ENCODE measurements around the gene DDIT4.
"Not testable (repeated sequence)": the region's sequence is repeated elsewhere in the genome, so short reads cannot be mapped to it uniquely, and the experiment has no call there.

Gene DDIT4

DNA sequence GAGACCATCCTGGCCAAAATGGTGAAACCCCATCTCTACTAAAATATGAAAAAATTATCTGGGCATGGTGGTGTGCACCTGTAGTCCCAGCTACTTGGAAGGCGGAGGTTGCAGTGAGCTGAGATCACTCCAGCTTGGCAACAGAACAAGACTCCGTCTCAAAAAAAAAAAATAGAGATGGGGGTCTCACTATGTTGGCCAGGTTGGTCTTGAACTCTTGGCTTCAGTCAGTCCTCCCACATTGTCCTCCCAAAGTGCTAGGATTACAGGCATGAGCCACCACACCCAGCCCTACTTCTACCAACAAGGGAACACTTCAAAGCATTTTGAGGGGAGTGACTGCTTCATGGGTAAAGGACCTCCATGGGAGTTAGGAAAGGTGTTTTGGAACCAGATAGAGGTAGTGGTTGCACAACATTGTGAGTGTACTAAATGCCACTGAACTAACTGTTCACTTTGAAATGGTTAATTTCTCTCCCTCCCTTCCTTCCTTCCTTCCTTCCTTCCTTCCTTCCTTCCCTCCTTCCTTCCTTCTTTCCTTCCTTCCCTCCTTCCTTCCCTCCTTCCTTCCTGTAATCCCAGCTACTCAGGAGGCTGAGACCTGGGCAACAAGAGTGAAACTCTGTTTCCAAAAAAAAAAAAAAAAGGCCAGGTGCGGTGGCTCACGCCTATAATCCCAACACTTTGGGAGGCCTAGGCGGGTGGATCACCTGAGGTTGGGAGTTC lies 5.1 kb upstream of the DDIT4 start:
- DNase-seq: not testable (repeated sequence)

DNA sequence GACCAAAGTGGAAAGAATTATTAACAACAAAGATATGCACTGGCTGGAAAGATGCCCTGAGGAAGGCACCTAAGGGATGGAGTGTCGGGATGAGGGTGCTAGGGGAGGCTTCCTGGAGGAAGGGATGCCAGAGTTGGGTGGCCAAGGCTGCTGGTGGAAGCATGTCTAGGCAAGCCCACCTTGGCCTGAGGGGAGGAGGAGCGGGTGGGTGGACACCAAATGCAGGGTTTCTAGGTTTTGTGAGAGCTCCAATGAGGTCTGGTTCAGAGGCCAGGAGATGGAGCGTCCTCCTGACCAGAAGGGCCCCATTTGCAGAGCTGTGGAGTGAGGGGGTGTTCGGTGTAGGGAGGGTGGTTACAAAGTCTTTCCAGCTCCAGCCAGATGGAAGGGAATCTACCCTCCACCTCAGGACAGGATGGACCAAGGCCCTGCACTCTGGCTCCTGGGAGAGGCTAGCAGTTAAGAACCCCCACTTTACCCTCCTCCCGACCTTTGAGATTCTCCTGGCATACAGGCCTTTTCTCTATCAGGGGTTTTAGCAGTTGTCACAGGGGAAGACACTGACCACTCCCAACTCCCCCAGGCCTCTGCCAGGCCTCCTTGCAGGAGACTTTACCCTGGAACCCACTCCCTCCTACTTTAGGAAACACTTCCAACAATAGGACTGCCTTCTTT lies 3.0 kb upstream of the DDIT4 start:
- no peak for DNase-seq

DNA sequence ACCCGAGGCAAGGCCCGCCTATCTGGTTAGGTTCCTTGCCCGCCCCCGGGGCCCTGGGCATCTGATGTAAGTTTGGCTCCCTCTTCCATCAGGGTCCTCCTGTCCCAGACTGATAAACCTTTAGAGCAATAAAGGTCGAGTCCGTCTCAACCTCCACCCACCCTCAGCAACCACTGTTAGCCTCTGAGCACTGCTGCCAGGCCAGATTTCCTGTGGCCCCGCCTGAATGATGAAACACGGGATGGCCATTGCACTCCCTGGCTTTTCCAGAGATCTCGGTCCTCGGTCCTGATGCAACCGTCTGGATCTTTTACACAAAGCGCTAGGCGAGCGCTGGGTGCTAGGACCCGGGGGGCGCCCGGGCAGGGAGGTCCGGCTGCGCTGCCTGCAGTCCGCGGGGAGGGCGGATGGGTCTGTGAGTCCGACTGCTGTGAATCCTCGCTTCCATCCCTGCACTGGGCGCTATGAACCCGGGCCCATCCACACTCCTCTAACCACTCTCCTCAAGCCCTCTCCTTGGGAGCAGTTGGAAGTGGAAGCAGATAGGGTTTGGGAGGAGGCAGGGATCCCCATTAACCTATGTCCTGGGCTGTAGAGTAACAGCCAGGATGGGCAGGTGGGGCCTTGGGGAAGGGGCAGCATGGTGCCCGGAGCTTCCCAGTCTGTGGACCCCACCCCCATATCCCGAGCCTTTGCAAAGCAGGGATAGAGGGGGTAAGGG lies 875 bp upstream of the DDIT4 start:
- peak; percentile 96 for DNase-seq

DNA sequence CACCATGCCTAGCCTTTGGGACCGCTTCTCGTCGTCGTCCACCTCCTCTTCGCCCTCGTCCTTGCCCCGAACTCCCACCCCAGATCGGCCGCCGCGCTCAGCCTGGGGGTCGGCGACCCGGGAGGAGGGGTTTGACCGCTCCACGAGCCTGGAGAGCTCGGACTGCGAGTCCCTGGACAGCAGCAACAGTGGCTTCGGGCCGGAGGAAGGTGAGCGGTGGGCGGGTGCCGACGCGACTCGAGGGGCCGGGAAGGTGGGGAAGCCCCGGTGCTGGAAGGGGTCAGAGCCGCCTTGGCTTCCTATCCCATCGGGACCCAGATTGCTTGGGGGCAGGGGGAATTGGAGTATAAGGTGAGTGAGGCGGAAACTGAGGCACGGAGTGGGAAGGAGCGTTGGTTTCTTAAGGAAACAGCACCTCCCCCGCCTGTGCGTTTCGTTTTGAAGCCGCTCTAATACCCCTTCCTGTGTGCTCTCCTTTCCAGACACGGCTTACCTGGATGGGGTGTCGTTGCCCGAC lies 547 bp downstream of the DDIT4 start:
- DNase-seq: no peak

DNA sequence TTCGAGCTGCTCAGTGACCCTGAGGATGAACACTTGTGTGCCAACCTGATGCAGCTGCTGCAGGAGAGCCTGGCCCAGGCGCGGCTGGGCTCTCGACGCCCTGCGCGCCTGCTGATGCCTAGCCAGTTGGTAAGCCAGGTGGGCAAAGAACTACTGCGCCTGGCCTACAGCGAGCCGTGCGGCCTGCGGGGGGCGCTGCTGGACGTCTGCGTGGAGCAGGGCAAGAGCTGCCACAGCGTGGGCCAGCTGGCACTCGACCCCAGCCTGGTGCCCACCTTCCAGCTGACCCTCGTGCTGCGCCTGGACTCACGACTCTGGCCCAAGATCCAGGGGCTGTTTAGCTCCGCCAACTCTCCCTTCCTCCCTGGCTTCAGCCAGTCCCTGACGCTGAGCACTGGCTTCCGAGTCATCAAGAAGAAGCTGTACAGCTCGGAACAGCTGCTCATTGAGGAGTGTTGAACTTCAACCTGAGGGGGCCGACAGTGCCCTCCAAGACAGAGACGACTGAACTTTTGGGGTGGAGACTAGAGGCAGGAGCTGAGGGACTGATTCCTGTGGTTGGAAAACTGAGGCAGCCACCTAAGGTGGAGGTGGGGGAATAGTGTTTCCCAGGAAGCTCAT lies 1.1 kb downstream of the DDIT4 start:
- no peak for DNase-seq

DNA sequence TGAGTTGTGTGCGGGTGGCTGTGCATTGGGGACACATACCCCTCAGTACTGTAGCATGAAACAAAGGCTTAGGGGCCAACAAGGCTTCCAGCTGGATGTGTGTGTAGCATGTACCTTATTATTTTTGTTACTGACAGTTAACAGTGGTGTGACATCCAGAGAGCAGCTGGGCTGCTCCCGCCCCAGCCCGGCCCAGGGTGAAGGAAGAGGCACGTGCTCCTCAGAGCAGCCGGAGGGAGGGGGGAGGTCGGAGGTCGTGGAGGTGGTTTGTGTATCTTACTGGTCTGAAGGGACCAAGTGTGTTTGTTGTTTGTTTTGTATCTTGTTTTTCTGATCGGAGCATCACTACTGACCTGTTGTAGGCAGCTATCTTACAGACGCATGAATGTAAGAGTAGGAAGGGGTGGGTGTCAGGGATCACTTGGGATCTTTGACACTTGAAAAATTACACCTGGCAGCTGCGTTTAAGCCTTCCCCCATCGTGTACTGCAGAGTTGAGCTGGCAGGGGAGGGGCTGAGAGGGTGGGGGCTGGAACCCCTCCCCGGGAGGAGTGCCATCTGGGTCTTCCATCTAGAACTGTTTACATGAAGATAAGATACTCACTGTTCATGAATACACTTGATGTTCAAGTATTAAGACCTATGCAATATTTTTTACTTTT lies 1.8 kb downstream of the DDIT4 start:
- DNase-seq: no peak

DNA sequence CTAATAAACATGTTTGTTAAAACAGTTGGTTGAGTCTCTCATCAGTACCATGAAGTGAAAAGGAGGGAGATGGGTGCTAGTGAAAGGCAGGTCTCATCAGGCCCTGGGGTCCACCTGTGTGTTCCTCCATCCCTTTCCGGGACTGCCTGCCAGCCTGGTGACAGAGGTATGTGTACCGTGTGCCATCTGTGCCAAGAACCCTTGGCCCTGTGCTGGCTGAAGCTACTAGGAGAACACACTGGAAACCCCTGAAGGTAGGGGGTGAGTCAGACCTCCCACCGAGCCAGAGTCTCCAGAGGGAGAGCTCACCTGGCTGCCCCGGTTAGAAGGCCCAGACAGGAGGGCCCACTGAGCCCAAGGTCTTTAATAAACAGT lies 2.3 kb downstream of the DDIT4 start:
- no peak for DNase-seq

DNA sequence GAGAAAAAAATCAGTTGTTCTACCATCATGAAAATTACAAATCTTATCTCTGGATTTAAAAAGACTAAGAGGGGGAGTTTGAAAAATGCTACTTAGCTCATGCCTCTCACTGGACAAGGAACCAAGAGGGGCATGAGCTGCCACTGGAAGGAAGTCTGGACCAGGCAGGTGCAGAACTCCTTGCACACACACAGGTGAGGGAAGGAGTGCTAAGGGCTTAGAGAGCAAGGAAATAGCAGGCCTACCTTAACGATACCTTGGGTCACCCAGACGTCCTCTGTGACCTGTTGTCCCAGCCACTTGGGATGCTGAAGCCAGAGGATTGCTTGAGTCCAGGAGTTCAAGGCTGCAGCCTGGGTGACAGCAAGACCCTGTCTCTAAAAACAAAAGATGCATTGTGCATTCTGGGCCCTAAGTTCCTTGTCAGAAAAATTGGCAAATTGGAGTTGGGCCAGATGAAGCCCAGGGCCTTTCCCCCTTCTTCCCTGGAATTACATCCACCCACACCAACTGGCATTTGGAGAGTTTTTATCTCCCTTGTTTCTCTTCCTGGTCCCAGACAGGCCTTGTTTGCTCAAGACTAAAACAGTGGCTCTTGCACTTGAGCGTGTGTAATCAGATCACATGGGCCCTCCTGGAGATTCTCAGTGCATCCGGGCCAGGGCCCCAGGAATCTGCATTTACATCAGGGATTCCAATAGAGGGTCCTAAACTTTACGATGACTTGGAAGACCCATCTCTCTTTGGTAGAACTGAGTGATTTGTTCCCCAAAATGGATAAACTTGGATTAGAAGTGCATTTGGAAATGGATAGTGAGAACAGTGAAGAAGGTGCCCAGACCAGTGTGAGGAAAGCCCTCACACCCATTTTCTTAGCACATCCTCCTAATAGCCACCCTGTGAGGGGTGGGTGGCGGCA lies 3.0 kb downstream of the DDIT4 start:
- DNase-seq: no peak

DNA sequence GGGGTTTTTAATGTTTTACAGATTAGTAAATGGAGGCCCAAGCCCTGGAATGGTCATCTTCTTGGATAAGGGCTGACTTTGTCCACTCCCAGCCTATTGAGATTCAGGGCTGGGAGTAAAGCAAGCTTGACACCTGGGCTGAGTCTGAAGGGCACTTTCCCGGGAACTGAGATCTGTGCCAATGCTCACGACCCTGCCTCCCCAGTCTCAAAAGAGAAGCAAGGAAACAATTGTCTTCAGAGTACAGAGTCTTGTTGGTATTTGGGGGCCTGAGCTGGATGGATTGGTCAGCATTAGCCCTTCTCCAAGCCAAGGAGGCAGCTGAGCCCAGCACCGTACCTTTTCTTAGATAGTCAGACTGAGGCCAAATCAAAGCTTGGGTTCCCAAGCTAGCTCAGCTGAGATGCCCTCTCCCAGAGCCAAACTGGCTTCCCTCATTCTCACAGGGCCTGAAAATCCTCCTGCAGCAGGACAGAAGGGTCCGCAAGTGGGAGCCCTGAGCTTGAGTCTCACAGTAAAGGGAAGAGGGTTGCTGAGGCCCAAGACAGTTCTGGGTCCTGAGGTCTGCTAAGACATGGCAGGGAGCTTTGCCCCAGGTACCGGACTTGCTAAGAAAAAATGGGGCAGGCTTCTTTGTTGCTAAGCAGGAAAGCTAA lies 3.7 kb downstream of the DDIT4 start:
- DNase-seq: no peak

DNA sequence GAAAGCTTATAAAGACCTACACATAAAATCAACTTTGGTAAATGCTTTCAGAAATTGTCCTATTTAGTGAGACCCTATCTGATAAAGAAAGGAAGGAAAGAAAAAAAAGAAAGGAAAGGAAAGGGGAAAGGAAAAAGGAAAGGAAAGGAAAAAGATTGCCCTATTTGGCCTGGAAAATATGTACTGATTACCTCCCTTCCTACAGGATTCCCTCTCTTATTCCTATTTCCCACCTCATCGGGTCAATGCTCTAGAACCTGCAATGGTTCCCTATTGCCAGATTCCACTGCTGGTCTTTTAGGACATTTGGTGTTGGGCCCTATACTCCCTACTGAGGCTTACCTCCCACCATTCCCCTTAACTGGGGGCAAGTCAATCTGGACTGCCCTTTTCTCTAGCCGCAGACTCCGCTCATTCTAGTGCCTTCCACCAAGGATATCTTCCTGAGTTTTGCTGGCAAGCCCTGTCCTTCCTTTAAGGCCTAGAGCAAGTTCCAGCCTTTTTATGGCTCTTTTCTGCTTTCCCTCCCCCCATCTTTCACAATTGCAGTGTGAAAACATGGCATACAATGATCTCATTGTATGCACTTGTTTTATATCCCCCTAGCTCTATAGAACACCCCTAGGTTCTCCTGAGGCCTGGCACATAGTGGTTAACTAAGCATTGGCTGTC lies 4.4 kb downstream of the DDIT4 start:
- no peak for DNase-seq

DNA sequence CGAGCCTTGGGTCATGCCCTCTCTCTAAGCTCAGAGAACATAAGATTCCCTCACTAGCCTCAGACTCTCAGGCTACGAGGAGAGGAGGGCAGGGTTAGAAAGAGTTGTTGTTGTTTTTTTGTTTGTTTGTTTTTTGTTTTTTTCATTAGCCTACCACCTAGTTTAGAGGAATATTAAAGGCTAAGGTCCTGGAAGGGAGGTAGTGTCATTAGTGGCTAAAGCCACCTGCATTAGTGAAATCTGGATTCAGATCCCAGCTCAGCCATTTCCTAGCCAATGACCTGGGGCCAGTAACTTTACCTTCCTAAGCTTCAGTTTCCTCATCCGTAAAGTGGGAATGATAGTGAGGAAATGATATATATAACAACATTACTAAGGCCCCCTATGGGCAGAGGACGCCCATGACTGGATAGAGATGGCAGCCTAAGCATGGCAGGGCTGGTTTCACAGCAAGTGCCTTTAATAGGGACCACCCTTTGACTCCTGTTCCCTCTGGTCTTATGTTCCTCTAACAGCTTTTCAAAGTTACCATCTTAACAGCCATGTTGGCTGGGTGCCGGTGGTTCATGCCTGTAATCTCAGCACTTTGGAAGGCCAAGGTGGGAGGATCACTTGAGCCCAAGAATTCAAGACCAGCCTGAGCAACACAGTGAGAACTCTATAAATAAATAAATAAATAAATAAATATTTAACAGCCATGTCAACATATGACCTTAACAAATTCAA lies 5.1 kb downstream of the DDIT4 start:
- DNase-seq: no peak

DNA sequence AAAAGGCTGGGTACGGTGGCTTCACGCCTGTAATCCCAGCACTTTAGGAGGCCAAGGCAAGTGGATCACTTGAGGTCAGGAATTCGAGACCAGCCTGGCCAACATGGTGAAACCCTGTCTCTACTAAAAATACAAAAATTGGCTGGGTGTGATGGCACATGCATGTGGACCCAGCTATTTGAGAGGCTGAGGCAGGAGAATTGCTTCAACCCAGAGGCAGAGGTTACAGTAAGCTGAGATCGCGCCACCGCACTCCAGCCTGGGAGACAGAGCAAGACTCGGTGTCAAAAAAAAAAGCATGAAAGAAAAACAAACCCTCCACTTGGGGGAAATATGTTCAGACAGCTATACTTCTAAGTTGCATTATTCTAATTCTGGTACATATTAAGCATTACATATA lies 5.9 kb downstream of the DDIT4 start:
- DNase-seq: not testable (repeated sequence)

DNA sequence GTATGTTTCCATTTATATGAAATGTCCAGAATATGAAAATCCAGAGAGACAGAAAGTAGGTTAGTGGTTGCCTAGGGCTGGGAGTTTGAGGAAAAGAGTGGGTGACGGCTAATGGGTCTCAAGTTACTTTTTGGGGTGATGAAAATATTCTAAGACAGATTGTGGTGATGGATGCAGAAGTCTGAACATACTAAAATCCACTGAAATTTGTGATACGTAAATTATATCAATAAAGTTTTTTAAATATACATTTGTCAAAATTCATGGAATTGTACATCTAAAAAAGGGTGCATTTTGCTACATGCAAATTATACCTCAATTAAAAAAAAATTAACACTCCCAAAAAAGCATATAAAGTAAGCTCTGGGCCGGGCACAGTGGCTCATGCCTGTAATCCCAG lies 9.4 kb downstream of the DDIT4 start:
- no peak for DNase-seq

DNA sequence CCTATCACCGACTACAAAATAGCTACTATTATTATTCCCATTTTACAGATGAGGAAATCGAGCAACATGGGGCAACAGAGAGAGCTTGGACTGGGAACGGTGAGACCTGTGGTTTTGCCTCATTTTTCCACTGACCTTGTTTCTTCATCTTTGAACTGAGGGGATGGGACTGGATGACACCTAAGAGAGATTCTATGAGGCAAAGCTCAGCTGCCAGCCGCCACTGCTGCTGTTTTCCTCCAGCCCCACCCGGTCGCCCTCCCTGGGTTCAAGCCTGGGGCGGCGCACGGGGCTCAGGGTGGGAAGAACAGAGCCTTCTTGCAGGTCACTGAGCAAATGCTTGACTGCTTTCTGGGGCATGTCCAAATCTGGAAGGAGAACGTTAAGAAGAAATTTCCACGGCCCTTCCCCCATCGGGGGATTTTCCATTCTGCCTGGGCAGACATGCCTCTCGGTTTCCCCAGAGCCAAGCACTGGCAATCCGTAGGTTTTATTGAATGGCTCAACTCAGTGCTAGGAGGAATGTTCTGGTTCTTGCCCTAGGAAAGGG lies 12.3 kb downstream of the DDIT4 start:
- DNase-seq: no peak

DNA sequence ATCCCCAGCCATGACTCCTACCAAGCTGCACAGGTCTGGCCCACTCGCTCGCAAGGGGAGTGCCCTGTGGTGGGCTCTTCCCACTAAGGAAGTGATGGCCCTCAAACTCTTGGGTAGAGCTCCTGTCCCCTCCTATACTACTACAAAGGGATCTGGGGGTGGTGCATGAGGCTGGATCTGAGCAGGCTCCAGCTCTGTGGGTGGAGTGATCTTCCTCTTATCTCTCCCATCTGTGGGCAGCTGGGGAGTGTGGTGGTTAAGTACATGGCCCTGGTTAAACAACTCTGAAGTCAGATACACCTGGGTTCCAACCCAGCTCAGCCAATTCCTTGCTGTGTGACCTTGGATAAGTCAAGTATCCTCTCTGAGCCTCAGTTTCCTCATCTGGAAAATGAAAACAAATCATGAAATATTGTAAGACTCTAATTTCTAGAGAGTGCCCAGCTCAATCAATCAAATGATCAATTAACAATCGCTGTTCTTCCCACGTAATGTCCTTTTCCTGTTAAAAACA lies 17.4 kb downstream of the DDIT4 start:
- DNase-seq: no peak

DNA sequence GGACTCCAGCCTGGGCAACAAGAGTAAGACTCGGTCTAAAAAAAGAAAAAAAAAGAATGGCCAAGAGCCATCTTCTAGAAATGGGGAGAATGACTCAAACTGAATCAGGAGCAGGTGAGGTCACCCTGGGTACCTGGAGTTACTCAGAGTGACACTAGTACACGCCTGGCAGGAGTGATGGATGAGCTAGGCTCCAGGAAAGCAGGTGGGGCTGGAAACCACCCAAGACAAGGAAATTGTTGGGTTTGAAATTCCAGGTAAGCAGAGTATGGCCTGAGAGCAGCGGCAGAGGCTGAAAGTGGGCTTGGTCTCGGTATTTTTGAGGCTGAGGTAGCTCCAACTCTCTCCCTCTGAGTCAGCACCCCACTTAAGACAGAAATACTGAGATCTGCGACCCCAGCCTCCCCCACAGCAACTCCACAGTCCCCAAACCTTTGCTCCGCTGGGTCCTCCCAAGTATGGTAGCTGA lies 18.5 kb downstream of the DDIT4 start:
- no peak for DNase-seq

DNA sequence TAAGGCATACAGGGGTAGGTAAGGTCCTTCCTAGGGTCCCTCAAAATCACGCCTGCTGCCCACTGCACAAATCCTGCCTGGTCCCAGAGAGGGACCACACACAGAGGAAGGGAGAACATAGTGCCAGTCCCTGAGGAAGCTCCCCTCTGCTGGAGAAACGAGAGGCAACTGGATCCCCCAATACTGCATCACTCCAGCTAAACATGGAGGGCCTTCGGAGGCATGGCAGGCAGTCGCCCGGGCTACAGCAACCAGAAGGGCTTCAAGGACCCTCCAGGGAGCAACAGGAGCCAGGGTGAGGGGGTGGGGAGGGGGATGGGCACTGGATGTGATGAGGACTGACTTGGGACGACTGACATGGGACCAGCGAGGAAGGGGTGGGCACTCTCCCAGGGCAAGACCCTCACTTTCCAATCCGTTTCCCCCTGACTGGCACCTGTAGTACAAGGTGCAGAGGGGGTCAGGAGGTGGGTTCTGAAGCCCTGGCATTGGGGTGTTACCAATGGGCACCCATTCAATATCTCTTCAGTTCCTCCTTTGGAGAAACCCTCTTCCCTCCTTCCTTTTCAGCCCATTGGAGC lies 21.7 kb downstream of the DDIT4 start:
- no peak for DNase-seq

DNA sequence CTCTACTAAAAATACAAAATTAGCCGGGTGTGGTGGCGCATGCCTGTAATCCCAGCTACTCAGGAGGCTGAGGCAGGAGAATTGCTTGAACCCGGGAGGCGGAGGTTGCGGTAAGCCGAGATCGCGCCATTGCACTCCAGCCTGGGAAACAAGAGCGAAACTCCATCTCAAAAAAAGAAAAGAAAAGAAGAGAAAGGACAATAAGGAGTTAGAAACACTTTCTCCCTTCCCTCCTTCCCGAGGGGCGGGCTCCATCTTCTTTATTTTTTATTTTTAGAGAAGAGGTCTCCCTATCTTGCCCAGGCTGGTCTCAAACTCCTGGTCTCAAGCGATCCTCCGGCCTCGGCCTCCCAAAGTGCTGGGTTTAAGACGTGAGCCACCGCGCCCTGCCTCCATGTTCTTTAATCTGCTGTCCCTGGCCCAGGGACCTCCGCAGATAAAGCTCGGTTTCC lies 23.1 kb downstream of the DDIT4 start:
- not testable (repeated sequence) for DNase-seq
